ENCODE data around the gene DCDC2C. TPM values are rescaled to one million over a fixed set of nuclear protein-coding genes. Genes with fewer than 3 reads are reported as not detected.

Gene DCDC2C
- total and polyA plus RNA-seq, 2 experiments from 2014 or later, result not detected

DNA sequence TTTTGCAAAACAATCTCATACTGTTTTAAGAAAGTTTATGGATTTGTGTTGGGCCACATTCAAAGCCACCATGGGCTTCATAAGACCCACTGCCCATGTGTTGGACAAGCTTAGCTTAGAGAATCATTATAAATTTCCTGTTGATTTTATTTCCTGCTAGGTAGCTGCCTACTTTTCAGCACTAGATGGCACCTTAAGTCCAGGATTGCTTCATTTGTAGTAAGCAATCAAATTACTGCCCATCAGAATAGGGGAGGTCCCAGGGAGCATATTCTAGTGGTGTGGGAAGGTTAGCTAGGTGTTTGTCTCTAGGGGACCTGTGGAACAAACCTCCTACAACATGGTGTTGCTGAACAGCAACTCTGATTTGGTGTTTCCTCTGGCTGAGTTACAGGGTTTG lies 11.0 kb upstream of the DCDC2C start:
- H3K79me2 ChIP-seq (ENCODE audit: insufficient read depth), result no peaks in the 10 kb centered on the region
- no peak overlapping the region for H3K4me2 ChIP-seq (ENCODE audit: unreplicated experiment)
- H4K20me1 ChIP-seq (ENCODE audit: insufficient read depth), result no peaks in the 10 kb centered on the region
- in situ Hi-C loops (cut with MboI), result no loop called here
- no peaks in the 10 kb centered on the region for H3K27me3 ChIP-seq (replicated peaks; ENCODE audit: insufficient read depth)
- TF ChIP-seq EZH2 (IDR thresholded peaks at IDR 0.05; ENCODE audit: insufficient read depth, poor library complexity, severe bottlenecking) (no peak), EZH2phosphoT487 (IDR thresholded peaks at IDR 0.05; ENCODE audit: insufficient read depth, low read depth) (no peak)
- no peak overlapping the region for H3K4me3 ChIP-seq
- H3K9ac ChIP-seq, result no peak overlapping the region
- peak; percentile 10 for DNase-seq
- H3K27ac ChIP-seq, result no peak overlapping the region
- H3K9me2 ChIP-seq (ENCODE audit: insufficient read depth), result no peaks in the 10 kb centered on the region
- no peaks in the 10 kb centered on the region for H3K9me3 ChIP-seq (ENCODE audit: low read depth)
- H3F3A ChIP-seq (ENCODE audit: insufficient read depth), result no peaks in the 10 kb centered on the region
- H3K4me1 ChIP-seq (ENCODE audit: insufficient read depth), result no peaks in the 10 kb centered on the region
- H2AFZ ChIP-seq, result no peak overlapping the region
- H3K36me3 ChIP-seq (ENCODE audit: low read depth), result no peaks in the 10 kb centered on the region

DNA sequence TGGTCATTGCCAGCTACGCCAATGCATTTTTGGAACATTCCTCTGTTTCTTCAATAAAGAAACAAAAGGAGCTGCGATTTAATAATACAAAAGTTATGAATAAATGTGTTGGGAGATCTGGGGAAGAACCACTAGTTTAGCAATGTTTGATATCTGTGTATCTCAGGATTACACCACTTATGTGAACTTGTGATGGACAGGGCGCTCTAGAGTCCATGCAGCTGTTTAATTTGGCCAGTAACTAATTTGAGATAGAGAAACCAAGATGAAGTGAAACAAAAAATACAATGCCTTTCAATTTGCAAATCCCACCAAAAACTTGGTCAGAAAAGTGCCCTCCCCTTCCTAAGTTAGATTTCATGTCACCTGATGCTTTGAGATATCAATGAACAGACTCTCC lies 6.8 kb upstream of the DCDC2C start:
- Histone ChIP-seq H3K9me3 (ENCODE audit: low read depth) (no peaks in the 10 kb centered on the region), H3K9ac (no peak overlapping the region), H3K27me3 (replicated peaks; ENCODE audit: insufficient read depth) (peaks cover 13% of the 10 kb centered on the region; the same call in 1 of the 2 replicates), H3K27ac (no peak overlapping the region), H3K9me2 (ENCODE audit: insufficient read depth) (no peaks in the 10 kb centered on the region), H3K4me3 (no peak overlapping the region), H3K79me2 (ENCODE audit: insufficient read depth) (no peaks in the 10 kb centered on the region), H3K4me2 (ENCODE audit: unreplicated experiment) (no peak overlapping the region), H3K36me3 (ENCODE audit: low read depth) (no peaks in the 10 kb centered on the region), H2AFZ (no peak overlapping the region), H3K4me1 (ENCODE audit: insufficient read depth) (no peaks in the 10 kb centered on the region), H4K20me1 (ENCODE audit: insufficient read depth) (no peaks in the 10 kb centered on the region), H3F3A (ENCODE audit: insufficient read depth) (no peaks in the 10 kb centered on the region)
- DNase-seq, result no peak
- TF ChIP-seq EZH2 (IDR thresholded peaks at IDR 0.05; ENCODE audit: insufficient read depth, poor library complexity, severe bottlenecking) (no peak), EZH2phosphoT487 (IDR thresholded peaks at IDR 0.05; ENCODE audit: insufficient read depth, low read depth) (no peak)
- in situ Hi-C loops (cut with MboI), result no loop called here
- 45 to 48% methylated on average over 3 of the region's 3 CpGs for WGBS, 2 experiments (ENCODE audit: low coverage in 1 of 2, low lambda C conversion rate in 2 of 2, missing lambda C conversion rate in 2 of 2)

DNA sequence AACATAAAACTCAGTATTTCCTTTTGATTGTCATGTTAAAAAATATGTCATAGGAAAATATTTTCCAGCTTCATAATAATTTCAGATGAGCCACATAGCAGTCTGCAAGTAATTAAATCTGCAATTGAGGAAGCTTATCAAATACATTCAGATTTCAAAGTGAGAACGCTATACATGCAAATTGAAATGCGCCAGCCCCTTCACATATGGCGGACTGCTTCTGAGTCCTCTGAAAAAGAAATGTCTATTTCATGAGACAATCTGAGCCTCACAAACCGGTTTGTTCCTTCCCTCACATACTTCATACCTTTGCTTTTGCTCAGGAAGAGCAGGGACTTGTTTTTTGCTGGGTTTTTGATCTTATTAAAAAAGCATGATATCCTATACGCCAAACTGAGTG lies 2.3 kb upstream of the DCDC2C start:
- TF ChIP-seq EZH2 (IDR thresholded peaks at IDR 0.05; ENCODE audit: insufficient read depth, poor library complexity, severe bottlenecking), result no peak
- TF ChIP-seq EZH2phosphoT487 (IDR thresholded peaks at IDR 0.05; ENCODE audit: insufficient read depth, low read depth), result no peak
- Histone ChIP-seq H3F3A (ENCODE audit: insufficient read depth) (no peaks in the 10 kb centered on the region), H3K9ac (no peak overlapping the region), H3K4me3 (no peak overlapping the region), H3K9me3 (ENCODE audit: low read depth) (no peaks in the 10 kb centered on the region), H3K36me3 (ENCODE audit: low read depth) (no peaks in the 10 kb centered on the region), H3K79me2 (ENCODE audit: insufficient read depth) (no peaks in the 10 kb centered on the region), H3K27ac (no peak overlapping the region), H3K4me2 (ENCODE audit: unreplicated experiment) (no peak overlapping the region), H3K27me3 (replicated peaks; ENCODE audit: insufficient read depth) (peaks cover 23% of the 10 kb centered on the region; the same call in 1 of the 2 replicates), H3K9me2 (ENCODE audit: insufficient read depth) (no peaks in the 10 kb centered on the region), H4K20me1 (ENCODE audit: insufficient read depth) (no peaks in the 10 kb centered on the region), H3K4me1 (ENCODE audit: insufficient read depth) (no peaks in the 10 kb centered on the region), H2AFZ (no peak overlapping the region)
- 45 to 46% methylated on average over 5 of the region's 5 CpGs for WGBS, 2 experiments (ENCODE audit: low coverage in 1 of 2, low lambda C conversion rate in 2 of 2, missing lambda C conversion rate in 2 of 2)
- DNase-seq, result no peak
- in situ Hi-C loops (cut with MboI), result no loop called here

DNA sequence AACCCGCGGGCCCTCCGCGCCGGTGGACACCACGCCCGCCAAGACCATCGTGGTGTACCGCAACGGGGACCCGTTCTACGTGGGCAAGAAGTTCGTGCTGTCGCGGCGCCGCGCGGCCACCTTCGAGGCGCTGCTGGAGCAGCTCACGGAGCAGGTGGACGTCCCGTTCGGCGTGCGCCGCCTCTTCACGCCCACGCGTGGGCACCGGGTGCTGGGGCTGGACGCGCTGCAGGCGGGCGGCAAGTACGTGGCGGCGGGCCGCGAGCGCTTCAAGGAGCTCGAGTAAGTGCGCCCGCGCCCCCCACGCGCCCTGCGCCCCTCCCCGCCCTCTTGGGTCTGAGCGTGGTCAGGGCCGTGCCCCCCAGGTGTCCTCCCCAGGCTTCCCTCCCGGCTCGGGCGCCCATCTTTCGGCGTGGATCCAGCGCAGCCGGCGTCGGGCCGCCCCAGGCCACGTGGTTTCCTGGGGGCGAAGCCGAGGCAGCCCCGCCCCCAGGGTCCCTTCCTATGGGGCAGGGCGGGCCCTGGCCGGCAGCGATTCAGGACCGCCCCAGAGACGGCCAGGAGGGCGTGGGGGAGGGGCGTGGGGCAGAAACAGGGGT lies 481 bp downstream of the DCDC2C start:
- 24 to 26% methylated on average over 22 to 63 of the region's 73 CpGs for WGBS, 2 experiments (ENCODE audit: low coverage in 1 of 2, low lambda C conversion rate in 2 of 2, missing lambda C conversion rate in 2 of 2)
- DNase-seq, result peak; percentile 7

More for the DNA sequence above, 481 bp downstream of the DCDC2C start:
- Histone ChIP-seq H3K27me3 (replicated peaks; ENCODE audit: insufficient read depth) (peaks cover 31% of the 10 kb centered on the region; the same call in 1 of the 2 replicates), H3K4me3 (no peak overlapping the region), H2AFZ (no peak overlapping the region), H3K9ac (no peak overlapping the region), H3K9me3 (ENCODE audit: low read depth) (no peaks in the 10 kb centered on the region), H3F3A (ENCODE audit: insufficient read depth) (no peaks in the 10 kb centered on the region), H4K20me1 (ENCODE audit: insufficient read depth) (no peaks in the 10 kb centered on the region), H3K27ac (no peak overlapping the region), H3K36me3 (ENCODE audit: low read depth) (no peaks in the 10 kb centered on the region), H3K4me2 (ENCODE audit: unreplicated experiment) (no peak overlapping the region), H3K4me1 (ENCODE audit: insufficient read depth) (no peaks in the 10 kb centered on the region), H3K79me2 (ENCODE audit: insufficient read depth) (no peaks in the 10 kb centered on the region), H3K9me2 (ENCODE audit: insufficient read depth) (no peaks in the 10 kb centered on the region)
- TF ChIP-seq EZH2 (IDR thresholded peaks at IDR 0.05; ENCODE audit: insufficient read depth, poor library complexity, severe bottlenecking), result no peak
- no peak for TF ChIP-seq EZH2phosphoT487 (IDR thresholded peaks at IDR 0.05; ENCODE audit: insufficient read depth, low read depth)
- in situ Hi-C loops (cut with MboI), result no loop called here
